Activated CD8-positive, alpha-beta memory T cell treated with anti-CD3 and anti-CD28 coated beads, Interleukin-2, amount 50 U/mL, for 24 hours (primary cell): ENCODE data around the gene DHRS3.
A peak's percentile ranks its signal among the peaks of the same experiment; 100 is the strongest.

Experiments
- DNase-seq: peaks from one replicate; pipeline ENCODE4 v3.0.0-alpha.2; 2020; ENCODE audit errors: extremely low read depth

Gene DHRS3

DNA sequence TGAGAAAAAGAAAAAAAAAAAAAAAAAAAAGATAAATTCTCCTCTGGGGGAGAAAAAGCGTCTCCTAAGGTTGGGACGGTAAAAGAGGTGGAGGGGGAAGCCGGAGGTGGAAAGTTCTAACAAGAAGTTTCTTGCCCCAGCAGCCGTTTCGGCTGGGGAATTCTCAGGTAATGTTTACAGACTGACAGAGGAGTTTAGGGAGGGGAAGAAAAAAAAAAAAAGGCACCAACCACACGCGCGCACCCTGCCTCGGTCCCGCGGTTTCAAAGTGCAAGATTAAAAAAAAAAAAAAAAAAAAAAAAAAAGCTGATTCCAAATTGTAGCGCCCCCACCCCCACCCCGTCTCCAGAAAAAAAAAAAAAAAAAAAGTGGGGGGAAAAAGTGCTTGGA is 504 bp downstream of the DHRS3 start:
- no peak for DNase-seq

DNA sequence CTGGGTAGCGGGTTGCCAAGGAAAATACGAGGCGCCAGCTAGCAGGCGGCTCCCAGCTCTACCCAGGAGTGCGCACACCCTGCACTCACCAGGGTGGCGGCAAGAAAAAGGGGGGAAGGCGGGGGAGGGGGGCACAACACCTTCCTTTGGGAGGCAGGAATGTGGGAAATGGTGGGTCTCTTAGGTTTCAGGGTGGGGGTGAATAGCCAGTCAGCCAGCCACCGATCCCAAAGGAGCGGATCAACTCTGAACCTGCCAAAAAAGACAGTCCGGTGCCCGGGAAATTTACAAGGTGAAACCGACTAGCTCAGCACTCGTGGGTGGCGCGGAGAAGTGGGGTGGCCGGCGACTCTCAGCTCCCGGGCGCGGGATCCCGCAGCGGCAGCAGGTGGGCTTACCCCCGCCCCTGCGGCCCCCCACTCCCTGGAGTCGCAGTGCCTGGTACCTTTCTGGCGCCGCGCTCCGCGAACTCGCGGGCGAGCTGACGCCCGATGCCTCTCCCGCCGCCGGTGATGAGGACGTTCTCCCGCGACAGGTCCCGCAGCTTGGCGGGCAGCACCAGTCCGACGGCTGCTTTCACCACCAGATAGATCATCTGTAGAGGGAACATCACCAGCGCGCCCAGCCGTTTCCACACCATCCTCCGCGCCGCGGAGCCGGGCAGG is 1.2 kb downstream of the DHRS3 start:
- DNase-seq: no peak

DNA sequence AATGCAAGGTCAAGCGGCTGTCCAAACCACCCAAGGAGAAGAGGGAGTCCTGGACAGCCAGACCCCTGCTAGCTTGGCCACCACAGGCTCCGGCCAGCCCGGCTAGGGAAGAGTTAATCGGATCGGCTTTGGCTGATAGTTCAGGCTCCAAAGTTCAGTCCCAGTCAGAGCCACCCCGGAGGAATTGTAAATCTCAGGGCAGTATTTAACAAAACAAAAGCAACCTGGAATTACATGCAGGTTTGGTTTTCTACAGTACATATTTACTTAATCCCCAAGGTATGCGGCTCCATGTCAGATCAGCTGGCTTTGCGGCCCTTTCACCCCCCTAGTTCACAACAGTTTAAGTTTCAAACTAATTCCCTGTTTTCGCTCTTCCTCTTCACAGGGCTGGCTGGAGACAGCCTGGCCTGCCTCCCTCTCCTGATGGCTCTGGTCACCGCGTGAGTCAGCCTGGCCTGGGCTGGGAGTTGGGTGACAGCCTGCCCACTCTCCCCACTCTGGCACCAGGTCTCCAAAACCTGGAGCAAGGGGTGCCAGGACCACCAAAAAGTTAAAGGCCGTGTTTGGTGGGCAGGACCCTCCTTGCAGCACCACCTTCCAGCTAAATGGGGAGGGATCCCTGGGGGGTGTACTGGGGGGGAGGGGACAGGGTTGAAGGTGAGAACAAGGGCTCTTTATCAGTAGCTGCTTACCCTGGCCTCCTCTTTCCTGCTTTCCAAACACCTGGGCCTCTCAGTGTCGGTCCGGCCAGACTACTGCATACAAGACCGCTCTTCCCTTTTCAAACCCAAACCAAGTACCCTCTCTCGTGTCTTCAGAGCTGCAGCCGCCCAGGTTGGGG is 1.9 kb downstream of the DHRS3 start:
- DNase-seq: no peak

DNA sequence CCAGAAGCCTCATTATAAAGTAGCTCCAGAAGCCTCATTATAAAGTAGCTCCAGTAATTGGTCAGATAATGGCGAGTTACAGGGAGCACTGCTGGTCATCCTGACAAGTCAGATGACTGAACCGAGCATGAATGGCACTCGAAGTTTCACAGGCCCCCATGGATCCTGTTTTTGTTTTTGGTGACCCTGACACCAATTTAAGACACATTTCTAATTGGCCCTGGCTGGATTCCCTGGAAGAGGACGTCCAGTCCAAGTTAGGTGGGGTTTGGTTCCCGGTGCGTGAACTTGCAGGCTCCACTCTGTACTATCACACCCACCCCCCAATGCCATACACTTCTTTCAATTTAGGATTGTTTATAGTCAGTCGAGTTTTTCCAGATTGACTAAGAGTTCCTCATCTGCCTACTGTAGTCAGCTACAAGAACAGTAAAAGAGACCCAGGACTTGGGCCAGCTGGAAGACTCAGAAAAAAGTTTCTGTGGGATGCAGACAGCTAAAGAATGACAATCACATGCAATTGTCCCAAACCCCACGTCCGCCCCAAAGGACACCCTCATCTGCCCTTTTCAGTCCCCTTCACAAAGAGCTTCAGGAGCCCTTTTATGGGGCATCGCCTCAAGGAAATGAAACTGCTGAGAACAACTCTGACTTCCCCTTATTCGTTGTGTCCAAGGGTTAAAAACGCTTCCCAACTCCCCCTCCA is 2.7 kb downstream of the DHRS3 start:
- no peak for DNase-seq

DNA sequence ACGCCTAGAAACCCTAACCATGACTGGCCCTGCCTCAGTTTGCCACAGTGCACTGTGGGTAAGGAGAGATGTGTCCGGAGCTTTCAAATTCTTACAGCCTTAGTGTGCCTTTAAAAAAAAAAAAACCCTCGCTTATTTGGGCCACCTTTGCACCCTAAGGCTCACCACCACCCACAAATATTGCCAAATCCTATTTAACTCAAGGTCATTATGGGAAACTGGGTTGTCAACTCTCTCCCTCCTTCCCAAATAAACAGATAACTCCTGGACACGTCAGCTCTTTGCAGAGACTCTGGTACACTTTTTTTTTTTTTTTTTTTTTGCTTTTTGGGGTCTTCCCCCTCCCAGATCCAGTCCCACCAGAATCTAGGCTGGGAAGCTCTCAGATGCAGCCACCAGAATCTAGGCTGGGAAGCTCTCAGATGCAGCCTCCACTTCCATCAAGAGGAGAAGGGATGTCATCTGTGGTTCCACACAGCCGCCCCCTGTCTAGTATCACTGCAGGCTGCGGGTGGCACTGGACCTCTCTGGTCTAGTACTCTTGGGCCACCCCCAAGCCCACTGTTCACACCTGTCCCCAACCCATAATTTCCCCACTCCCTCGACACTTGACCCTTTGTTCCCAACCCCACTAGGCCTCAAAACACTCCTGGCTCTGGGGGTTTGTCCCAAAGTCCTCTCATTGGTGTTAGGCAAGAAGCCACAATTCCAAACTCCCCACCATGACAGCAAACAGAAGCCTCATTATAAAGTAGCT is 3.4 kb downstream of the DHRS3 start:
- no peak for DNase-seq

DNA sequence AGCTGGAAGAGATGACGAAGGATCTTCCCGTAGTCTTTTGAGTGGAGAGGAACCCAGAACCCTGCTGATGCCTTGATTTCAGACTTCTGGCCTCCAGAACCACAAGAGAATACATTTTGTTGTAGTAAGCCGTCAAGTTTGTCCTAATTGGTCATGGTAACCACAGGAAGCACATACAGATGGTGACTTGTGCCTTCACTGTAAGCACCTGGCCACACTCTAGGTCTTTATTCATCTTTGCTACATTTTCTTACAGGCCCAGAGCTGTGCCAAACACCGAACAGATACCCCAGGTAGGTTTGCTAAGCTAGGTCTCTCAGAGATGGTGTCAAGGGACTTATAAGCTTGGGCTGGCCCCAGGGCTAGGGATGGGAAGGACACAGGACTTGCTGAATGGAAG is 4.8 kb downstream of the DHRS3 start:
- no peak for DNase-seq

DNA sequence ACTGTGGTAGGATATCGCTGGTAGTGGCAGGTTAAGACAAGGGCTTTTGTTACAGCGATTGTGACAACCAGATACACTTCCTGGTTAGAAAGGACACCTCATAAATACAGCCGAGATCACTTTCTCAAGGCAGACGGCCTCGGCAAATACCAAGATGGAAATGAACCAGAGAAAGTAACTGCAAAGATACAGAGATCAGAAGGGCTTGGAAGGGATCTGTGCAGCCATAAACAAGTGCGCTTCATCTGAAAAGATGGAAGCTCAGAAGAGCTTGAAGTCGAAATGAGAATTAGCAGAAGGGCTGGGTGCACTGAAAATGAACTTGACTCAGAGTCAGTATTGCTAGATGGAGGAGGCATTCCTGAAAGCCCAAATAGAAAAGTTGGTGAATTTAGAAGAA is 7.1 kb downstream of the DHRS3 start:
- no peak for DNase-seq

DNA sequence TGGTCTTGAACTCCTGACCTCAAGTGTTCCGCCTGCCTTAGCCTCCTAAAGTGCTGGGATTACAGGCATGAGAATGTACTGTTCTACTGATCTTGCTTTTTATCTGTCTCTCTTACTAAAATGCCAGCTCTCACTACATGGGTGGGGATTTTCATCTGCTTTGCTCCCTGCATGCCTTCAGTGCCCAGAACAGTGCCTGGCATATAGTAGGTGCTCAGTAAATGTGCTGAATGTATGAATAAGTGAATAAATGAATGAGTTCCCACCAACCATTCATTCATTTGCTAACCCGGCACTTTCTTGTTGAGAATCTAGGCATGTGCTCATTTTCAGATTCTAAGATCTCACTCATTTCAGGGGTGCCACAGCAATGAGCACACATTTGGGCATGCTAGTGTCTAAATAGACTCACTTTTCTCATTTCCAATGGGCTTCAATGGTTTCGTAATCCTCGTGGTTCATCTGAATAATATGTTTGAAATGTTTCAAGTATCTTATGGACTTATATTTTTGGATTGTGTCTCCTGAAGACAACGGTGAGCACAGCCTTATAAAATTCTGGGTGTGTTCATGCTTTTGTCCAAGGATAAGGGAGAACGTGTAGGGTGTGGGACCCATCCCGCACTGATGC is 7.6 kb downstream of the DHRS3 start:
- no peak for DNase-seq

DNA sequence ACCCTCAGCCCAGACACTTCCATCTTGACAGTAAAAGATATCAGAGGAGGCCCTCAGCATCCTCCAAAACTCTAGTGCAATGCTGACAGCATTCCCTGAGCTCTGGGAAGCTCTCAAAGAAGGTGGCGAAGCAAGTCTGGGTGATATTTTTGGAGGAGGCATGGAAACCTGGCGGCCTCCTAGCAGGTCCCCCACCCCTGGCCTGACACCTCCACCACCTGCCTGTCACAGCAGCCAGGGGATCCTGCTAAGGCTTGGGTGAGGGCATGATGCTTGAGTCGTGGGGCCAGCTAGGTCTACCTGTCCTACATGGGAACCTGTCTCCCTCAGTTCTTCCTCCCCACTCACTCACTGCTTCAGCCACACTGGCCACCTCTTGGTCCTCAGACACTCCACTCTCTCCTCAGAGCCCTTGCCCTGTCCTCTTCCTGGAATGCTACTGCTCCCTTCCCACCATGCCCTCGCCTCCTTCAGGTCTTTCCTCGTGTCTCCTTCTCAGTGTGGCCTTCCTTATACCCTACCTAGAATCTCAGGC is 8.5 kb downstream of the DHRS3 start:
- no peak for DNase-seq

DNA sequence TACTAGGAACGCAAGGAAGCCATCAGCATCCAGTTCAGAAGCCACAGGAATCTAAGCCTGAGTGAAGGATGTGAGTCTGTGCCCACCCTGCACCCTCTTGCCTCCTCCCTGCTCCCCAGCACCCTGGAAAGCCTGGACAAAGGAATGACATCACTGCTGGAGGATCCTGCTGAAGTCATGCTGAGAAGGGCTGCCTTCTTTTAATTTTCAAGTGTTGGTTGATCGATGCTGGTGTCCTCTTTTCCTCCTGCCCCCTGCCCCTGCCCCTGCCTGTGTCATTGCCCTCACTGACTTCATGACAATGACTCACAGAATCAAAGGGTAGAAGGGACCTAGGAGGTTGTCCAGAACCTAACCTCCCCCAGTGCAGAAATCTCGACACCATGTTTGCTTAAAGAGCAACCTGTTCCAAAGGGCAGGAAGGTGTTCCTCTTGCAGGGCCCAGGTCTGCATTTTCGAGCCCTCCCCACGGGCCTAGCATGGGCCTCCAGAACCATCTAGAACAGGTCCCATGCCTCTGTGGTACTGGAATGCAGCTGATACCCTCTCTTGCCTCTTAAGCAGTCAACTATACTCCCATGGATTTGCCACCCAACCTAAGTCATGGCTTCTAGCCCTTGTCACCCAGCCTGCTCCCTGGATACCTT is 9.6 kb downstream of the DHRS3 start:
- no peak for DNase-seq

DNA sequence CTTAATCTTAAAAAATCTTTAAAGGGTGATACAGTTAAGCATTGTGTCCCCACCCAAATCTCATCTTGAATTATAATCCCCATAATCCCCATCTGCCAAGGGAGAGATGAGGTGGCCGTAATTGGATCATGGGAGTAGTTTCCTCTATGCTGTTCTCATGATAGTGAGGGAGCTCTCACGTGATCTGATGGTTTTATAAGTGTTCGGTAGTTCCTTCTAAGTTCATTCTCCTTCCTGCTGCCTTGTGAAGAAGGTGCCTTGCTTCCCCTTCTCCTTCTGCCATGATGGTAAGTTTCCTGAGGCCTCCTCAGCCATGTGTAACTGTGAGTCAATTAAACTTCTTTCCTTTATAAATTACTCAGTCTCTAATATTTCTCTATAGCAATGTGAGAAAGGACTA is 10.7 kb downstream of the DHRS3 start:
- DNase-seq: no peak

DNA sequence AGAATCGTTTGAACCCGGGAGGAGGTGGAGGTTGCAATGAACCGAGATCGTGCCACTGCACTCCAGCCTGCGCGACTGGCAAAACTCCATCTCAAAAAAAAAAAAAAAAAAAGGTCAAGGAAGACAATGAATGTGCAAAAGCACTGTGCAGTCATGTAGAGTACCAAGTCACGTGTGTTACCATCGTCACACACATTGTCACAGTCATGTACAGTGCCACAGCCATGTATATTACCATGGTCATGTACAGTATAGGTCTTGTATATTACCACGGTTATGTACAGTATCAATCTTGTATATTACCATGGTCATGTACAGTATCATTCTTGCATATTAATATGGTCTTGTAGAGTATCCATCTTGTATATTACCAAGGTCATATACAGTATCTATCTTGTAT is 13.0 kb downstream of the DHRS3 start:
- no peak for DNase-seq

DNA sequence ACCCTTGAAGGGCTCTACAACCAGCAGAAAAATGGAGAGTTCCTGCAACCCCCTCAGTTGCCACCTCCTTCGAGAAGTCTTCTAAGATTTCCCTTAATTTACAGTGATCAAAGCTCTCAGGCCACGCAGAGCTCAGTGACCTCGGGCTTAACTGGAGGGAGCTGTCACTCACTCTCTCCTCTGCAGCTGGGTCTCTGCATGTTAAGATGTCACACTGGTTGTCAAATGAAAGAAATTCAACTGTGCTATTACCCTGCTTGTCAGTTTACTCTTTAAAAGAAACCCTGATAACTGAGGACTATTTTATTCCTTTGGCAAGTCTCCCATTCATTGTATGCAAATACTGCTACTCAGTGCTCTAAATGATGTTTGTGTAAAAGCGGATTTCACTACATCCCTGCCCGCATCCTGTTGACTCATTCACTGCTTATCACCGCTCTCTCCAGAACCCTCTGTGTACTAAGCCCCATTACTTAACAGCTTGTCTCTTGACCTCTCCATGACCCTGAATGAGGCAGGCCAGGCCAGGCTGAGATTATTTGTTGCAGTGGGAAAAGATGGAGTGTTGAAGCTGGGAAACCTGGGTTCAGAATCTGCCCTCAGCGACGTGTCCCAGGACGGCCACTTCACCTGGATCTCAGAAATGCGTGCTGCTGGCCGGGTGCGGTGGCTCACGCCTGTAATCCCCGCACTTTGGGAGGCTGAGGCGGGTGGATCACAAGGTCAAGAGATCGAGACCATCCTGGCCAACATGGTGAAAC is 13.7 kb downstream of the DHRS3 start:
- DNase-seq: peak; percentile 44

DNA sequence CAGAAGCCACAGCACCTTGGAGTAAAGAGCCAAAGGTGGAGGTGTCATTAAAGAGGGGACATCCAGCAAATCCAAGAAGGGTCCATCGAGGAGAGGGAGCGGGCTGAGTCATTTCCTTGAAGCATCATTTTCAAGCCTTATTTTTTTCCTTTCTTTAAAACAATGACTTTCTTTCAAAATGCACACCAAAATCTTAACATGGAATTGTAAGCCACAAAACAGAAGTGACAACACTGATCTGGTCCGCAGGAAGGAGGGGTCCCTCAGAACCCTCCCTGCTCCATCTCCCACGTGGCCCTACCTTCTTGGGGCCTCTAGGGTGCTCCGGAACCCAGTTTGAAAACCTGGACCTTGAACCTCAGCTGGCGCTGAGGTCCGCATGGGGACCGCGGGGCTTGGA is 14.8 kb downstream of the DHRS3 start:
- DNase-seq: no peak

DNA sequence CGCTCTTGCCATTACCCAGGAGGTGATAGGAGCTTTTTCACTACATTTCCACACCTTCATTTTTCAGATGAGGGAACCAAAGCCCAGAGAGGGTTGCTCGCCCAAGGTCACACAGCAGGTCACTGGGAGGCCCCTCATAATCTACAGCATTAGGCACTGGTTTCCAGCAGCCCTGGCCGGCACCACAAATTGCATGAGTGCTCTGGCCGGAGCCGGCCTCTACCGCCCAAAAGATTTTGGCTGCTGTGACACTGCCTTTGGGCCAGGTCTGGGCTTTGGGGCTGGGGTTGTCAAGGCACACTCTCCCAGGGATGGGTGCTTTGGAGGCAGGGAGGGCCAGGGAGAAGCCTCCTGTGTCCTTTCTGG is 15.4 kb downstream of the DHRS3 start:
- no peak for DNase-seq

DNA sequence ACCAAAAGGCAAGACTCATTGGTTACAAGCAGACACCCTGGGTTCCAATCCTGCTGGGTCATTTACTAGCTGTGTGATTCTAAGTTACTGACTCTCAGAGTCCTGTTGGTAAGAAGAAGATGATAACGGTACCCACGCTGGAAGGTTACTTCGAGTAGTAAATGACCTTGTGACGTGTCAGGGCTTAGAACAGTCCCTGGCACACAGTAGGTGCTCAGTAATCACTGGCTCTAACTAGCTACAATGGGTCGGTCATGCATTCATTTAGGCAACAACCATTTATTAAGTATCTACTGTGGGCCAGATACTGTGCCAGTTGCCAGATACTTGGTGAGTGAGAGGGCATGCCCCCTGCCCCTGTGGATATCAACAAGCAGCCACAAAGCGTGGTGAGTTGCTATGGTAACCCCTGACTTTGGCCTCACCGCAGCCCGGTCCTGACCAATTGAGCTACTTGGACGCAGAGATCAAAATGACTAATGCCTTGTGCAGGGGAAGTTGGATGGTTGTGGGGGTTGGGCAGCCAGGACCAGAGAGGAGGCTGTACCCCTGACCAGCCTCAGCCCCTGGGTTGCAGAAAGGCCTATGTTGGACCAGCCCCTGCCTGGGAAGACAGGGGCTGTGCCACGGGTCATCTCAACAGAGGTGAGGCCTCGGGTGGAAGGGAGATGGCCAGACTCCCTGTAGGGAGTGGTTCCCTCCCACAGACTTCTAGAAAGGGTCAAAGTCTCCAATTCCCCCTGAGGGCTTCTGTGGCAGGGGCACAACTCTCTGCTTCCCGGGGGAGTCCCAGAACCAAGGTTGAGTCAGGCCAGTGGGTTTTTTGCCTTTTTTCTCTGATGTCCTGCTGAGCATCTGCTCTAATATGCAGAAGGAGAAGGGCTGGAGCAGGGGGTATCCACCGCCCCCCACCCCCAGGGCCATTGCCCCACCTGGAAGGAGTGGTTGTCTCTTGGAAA is 16.0 kb downstream of the DHRS3 start:
- DNase-seq: no peak

DNA sequence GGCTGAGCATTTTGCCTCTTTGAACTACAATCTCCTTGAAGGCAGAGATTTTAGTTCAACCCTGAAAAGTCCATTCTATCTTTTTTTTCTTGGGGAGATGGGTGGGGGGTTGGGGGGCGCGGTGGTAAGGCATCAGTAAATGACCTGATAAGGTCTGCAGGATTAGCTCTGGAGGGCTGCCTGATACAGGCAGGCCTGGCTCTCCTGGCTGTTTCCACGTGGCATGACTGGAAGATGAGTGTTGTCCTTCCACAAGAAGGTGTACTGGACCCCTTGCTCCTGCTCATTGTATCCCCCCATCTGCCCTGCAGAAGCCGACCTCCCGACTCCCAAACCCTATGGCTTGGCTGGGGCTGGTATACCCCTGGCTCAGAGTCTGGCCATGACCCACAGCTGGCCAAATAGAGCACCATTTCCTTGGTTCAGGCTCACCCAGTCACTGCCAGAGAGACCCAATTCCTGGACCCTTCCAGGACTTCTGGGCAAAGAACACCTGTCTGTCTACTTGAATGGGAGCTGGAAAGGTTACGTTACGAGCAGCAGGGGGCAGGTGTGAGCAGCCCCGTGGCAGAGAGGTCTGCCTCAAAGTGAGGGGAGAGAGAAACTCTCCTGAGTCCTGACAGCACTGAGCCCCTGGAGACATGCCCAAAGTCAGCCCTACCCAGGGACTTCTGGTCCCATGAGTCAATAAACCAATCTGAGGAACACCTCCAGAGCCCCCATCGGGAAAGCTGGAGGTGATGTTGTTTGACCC is 17.0 kb downstream of the DHRS3 start:
- DNase-seq: no peak

DNA sequence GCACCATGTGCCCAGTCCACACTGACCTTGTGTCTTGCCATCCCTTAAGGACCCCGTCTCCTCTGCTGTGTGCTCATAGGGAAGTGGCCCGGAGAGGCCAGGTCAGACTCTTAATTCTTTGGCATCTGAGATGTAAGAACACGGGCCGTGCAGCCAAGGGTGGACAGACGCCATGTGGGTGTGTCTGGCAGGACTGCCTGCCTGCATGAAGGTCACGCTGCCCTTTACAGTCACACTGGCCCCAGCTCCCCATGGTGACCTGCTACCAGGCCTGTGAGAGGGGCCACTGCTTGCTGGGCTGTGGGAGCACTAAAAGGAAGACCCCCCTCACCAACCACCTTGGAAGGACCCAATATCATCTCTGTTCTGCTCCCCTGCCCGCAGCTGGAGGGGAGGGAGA is 17.7 kb downstream of the DHRS3 start:
- DNase-seq: no peak
